HG02798 (cell line): ENCODE data around the gene PANX1.
A peak's percentile ranks its signal among the peaks of the same experiment; 100 is the strongest.
"Not testable (repeated sequence)": the region's sequence is repeated elsewhere in the genome, so short reads cannot be mapped to it uniquely, and the experiment has no call there.

Experiments used
- ATAC-seq: cut with Tn5 transposase; IDR thresholded peaks from one replicate; pipeline ENCODE4 v1.9.1; 2021; ENCODE audit warnings: mild to moderate bottlenecking; ENCODE audit not compliant: unreplicated experiment, poor library complexity

The PANX1 gene

GRCh38 chr11:94128746-94129511 lies at the start of gene PANX1:
PANX1 (plus strand) TSS chr11:94128841; CDS start chr11:94129313, 472 bp downstream.
- peak; percentile 87 for ATAC-seq

- ATAC-seq, result no peak
These were observed 44.5 kb upstream of the PANX1 start for GRCh38 chr11:94084164-94084563.

- no peak for ATAC-seq
These were observed 39.7 kb upstream of the PANX1 start for GRCh38 chr11:94088906-94089305.

- no peak for ATAC-seq
These were observed 39.3 kb upstream of the PANX1 start for GRCh38 chr11:94089341-94089740.

- ATAC-seq, result no peak
These were observed 38.2 kb upstream of the PANX1 start for GRCh38 chr11:94090401-94090800.

GRCh38 chr11:94091091-94091490 lies 37.5 kb upstream of the PANX1 start:
- no peak for ATAC-seq

GRCh38 chr11:94100253-94100652 lies 28.4 kb upstream of the PANX1 start:
- ATAC-seq, result no peak

- no peak for ATAC-seq
These were observed 25.2 kb upstream of the PANX1 start for GRCh38 chr11:94103471-94103870.

- ATAC-seq, result no peak
These were observed 23.9 kb upstream of the PANX1 start for GRCh38 chr11:94104734-94105133.

GRCh38 chr11:94106716-94107115 lies 21.9 kb upstream of the PANX1 start:
- ATAC-seq, result no peak

GRCh38 chr11:94107363-94107762 lies 21.3 kb upstream of the PANX1 start:
- ATAC-seq, result no peak

GRCh38 chr11:94111241-94111640 lies 17.4 kb upstream of the PANX1 start:
- no peak for ATAC-seq

- no peak for ATAC-seq
These were observed 17.0 kb upstream of the PANX1 start for GRCh38 chr11:94111660-94112059.

GRCh38 chr11:94112206-94112953 lies 16.3 kb upstream of the PANX1 start:
- no peak for ATAC-seq

GRCh38 chr11:94117197-94117574 lies 11.5 kb upstream of the PANX1 start:
- ATAC-seq, result no peak

- ATAC-seq, result no peak
These were observed 10.8 kb upstream of the PANX1 start for GRCh38 chr11:94117871-94118270.

- ATAC-seq, result not testable (repeated sequence)
These were observed 9.0 kb upstream of the PANX1 start for GRCh38 chr11:94119676-94120075.

GRCh38 chr11:94120516-94120915 lies 8.1 kb upstream of the PANX1 start:
- not testable (repeated sequence) for ATAC-seq

GRCh38 chr11:94120946-94121345 lies 7.7 kb upstream of the PANX1 start:
- no peak for ATAC-seq

- no peak for ATAC-seq
These were observed 3.1 kb upstream of the PANX1 start for GRCh38 chr11:94125407-94126115.

- ATAC-seq, result no peak
These were observed 1.0 kb upstream of the PANX1 start for GRCh38 chr11:94127638-94128037.
